ENCODE results near the gene ATG9A.

DNA sequence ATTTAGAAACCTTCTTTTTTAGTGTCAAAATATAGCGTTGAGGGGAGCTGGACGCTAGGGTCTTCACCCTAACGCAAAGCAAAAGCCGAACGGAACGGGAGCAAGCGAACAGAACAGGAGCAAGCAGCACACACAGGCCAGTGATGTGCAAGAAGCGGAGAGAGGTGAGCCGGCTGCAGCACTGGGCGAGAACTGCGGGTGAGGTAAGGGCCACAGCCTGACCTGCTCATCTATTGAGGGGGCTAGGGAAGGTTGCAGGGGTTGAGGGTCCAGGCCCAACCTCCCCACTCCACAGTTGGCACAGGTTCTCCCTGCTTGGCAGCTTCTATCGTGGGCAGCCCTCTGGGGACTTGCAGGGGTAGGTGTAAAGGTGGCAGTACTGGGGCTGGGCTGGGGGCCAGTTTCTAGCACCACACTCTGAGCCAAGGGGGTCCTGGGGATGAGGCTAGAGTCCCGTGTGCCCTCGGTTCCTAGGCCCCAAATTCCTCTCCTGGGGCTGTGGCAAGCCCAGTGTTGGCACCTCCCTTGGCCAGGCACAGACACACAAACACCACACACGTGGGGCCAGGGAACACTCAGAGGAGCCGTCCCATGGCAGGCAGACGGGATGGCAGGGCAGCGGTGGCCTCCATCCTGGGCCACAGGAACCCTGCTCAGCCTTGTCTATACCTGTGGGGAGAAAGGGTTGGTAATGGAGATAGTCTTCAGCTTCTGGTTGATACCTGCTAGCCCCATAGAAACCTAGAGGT is 9.5 kb downstream of the ATG9A start:
- no peak for TF ChIP-seq CTCF (conservative IDR thresholded peaks at IDR 0.05 in 1 of 2, IDR thresholded peaks at IDR 0.05 in 1 of 2; ENCODE audit: extremely low read depth in 1 of 2, insufficient read depth in 1 of 2, low read depth in 1 of 2, low read length in 2 of 2)
- TF ChIP-seq EZH2 (IDR thresholded peaks at IDR 0.05; ENCODE audit: borderline replicate concordance, low read length): no peak
